ENCODE data around the gene MICAL2.

The MICAL2 gene

GRCh38 chr11:12099132-12099873 is 11.1 kb upstream of the MICAL2 start:
- no peak for DNase-seq

GRCh38 chr11:12100429-12100828 is 10.0 kb upstream of the MICAL2 start:
- no peak for DNase-seq

- DNase-seq, result no peak
Observed at GRCh38 chr11:12100841-12101242, 9.5 kb upstream of the MICAL2 start.

GRCh38 chr11:12101318-12101717 is 9.1 kb upstream of the MICAL2 start:
- no peak for DNase-seq

DNA sequence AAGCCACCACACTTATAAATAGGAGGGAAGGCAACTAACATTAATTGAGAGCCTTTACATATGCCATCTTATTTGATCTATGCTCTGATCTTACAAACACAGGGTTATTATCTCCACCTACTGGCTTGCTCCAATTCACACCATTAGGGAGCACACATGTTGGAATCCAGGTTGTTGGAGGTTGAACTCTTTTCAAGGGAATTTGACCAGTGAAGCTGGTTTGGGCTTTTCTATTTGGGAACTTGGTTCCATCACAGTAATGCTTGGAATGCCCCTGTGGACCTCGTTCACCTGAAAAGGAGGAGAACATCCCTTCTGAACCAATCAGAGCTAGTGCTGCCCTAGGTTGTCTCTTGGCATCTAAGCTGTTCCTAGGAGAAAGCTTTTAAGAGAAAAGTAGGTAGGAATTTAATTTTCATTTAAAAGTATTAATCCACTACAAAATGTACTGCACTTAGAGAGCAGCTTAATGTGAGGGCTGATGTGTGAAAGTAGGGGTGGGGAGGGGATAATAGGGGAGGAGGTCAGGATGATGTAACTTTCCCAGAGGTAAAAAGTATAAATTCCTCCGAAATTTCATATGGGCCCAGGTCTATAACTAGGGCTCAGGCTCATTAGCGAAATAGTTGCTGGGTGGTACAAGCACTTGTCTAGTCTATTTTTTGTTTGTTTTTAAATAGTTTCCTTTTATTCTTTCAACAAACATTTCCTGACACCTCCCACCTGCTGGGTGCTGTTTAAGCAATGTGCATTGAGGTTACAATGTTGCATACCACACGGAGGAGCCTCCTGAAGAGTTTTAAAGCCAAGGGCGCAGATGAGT is 7.6 kb upstream of the MICAL2 start:
- DNase-seq, result no peak

DNA sequence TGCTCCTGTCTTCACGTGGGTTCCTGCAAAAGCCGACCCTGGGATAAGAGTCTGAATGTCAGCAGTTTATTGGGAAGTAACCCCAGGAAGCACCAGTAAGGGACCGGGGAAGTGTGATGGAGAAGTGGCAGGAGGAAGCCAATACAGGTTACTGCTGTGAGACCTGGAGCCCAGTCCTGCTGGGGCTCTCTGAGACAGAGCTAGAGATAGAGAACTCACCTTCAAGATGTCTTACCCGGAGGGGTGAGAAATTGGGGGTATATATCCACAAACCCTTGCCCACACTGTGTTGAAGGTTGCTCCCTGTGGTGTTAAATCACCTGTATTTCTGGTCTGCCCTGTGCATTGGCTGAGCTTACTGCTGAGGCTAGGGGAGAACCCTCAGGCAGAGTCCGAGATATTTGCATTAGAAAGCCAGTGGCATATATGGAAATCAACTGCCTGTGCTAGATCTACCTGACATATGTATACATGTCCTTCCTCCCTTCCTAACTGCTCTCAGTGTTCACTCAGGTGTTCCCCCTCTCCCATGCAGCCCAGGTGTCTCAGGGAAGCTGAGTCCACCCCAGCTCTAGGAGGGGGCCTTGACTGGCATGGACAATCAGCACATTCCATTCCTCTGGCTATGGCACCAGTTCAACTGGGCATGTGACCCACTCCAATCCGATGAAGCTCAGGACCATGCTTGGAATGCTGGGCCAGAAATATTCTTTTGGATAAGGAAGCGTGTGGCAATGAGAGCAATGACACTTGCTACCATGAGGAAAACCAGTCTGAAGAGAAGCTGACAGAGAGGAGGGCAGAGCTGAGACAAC is 6.8 kb upstream of the MICAL2 start:
- DNase-seq, result no peak

- DNase-seq, result no peak
Observed at GRCh38 chr11:12105471-12105870, 4.9 kb upstream of the MICAL2 start.

- no peak for DNase-seq
Observed at GRCh38 chr11:12106101-12106500, 4.3 kb upstream of the MICAL2 start.

- DNase-seq, result no peak
Observed at GRCh38 chr11:12106501-12106900, 3.9 kb upstream of the MICAL2 start.

DNA sequence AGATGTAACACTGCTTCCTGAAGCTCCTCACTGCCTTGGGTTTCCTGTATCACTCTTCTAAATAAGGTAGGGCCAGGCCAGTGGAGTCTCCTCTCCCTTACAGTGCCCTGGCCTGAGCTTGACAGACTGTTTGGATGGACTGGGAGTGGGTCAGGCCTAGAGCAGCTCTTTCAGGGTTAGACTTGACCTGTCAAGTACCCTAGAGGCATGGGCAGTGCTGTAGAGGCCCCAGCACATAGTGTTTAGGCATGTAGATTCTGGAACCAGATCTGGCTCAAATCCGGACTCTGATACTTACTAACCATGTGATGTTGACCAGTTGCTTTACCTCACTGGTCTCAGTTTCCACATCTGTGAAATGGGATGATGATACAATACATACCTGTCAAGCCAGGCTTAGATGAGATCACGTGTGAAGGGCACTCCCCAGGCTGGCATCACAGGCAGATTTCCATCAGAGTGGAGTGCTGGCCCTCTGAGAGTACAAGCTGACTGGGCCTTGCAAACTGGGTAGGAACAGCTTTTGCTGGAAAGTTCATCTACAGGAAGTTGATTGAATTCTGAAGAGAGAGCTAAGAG is 1.4 kb upstream of the MICAL2 start:
- no peak for DNase-seq

GRCh38 chr11:12109591-12110196 is 696 bp upstream of the MICAL2 start:
- peak; percentile 42 for DNase-seq

- DNase-seq, result no peak
Observed at GRCh38 chr11:12110714-12111548, 541 bp downstream of the MICAL2 start.

DNA sequence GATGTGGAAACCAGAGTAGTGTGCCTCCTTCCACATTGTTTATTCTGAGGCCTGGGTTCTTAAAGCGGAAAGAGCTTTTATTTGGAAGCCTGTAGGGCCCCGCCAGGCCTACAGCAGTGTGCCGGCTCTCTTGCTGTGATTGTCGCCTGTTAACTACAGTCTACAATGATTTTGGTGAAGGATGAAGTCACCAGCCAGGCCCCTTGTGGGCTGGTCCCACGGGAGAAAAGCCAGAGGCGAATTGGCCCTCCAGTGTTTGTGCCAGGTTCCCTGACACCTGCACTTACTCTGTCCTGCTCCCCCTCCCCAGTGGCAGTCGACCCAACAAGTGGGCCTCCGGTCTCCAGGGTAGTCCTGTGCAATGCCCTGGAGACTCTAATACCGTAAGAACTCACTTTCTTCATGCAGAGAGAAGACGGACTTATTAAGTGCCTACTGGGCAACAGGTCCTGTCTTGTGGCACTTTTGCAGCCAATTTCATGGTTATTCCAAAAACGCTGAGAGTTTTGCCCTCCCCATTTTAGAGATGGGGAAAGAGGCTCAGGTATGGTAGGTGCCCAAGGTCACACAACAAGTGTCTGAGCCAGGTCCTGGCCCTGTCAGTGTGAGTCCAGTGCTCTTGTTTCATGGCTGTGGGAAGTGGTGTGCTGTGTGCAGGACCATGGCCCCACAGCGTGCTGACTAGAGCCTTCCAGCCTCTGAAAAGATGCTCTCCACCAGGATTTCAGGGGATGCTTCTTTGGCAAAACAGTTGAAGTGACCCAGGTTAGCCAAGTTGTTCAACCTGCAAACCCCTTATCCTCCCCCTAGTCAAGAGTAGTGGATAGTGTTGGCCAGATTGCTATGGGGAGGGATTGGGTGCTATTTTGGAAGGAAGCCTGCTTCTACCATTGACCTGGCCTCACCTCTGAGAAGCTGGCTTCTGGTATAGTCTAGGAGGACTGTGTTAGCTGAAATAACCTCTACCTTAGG is 1.4 kb downstream of the MICAL2 start:
- DNase-seq, result no peak

- no peak for DNase-seq
Observed at GRCh38 chr11:12112750-12113149, 2.4 kb downstream of the MICAL2 start.

DNA sequence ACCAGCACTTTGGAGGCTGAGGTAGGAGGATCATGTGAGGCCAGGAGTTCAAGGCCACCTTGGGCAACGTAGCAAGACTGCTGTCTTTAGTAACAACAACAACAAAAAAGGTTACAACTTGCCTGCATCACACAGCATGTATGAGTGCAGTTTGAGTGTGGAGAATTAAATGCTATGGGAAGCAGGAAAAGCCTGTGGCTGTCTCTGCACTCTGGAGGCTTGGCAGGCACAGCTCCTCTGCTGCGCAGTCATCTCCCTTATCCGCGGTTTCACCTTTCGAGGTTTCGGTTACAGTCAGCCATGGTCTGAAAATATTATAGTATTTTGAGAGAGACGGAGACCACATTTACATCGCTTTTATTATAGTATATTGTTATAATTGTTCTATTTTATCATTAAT is 2.9 kb downstream of the MICAL2 start:
- no peak for DNase-seq

GRCh38 chr11:12114193-12115033 is 4.0 kb downstream of the MICAL2 start:
- no peak for DNase-seq

GRCh38 chr11:12116425-12117032 is 6.1 kb downstream of the MICAL2 start:
- no peak for DNase-seq

DNA sequence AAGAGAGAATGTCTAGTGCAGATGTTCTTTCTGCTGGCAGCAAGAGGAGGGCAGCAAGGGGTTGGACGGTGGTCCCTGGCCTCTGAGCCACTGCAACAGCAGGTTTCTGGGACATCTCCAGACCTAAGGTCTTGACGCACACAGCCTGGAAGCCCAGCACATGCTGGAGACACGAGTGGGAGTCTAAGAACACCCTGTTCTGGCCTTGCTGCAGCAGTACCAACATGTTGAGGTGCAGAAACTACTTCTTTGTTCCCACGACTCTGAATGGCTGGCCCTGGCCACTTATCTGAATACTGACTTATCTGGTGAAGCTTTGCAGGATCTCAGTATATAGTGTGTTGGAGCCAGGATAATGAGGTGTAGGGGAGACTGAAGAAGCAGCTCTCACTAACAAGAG is 6.8 kb downstream of the MICAL2 start:
- DNase-seq, result no peak

DNA sequence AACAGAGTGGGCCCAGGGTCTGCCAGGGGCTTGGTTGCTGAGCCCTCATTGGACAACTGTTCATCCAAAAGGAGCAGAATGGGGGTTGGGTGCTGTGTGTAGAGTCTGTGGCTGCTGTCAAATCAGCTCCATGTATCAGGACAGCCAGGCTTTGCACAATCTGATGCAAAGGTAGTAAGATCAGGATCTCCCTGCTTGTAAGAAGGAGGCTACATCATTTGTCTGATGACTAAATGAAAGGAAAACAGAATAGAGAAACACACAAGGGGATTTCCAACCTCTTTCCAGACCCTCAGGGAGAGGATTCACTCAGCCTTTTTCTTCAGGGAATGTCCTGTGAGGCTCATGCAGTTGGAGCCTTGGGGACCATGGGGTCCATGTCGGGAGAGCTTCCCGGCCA is 7.2 kb downstream of the MICAL2 start:
- DNase-seq, result no peak
